ENCODE data around the gene CAP1. TPM values are rescaled to one million over a fixed set of nuclear protein-coding genes. Genes with fewer than 3 reads are reported as not detected.
A peak's percentile ranks its signal among the peaks of the same experiment; 100 is the strongest.

Gene CAP1
- total RNA-seq (100 to 1,000 TPM in 2 of 10 donors, 10 to 100 TPM in 8; 46.4 to 157 (median 55.8) TPM), polyA plus RNA-seq (10 to 100 TPM; 25.2 to 93.5 TPM)
- long read RNA-seq, donor 1, transcript CAP1-202 (13 exons, 1,496 nt), result minor isoform, 7 of 66 reads
- long read RNA-seq, donor 1, transcript CAP1-203 (13 exons, 3,105 nt), result minor isoform, 12 of 66 reads
- long read RNA-seq, donor 1, transcript CAP1-206 (13 exons, 2,217 nt), result major isoform, 19 of 66 reads
- long read RNA-seq, donor 1, partial matches to known transcripts, result 5 of 66 reads
- long read RNA-seq, donor 1, other reads (novel, unspliced or antisense), result 16 of 66 reads
- long read RNA-seq, donor 2, transcript CAP1-206 (13 exons, 2,217 nt), result major isoform, 24 of 70 reads
- long read RNA-seq, donor 2, transcript CAP1-203 (13 exons, 3,105 nt), result minor isoform, 17 of 70 reads
- long read RNA-seq, donor 2, partial matches to known transcripts, result 6 of 70 reads
- long read RNA-seq, donor 2, other reads (novel, unspliced or antisense), result 16 of 70 reads
- long read RNA-seq, donor 3, transcript CAP1-202 (13 exons, 1,496 nt), result minor isoform, 30 of 284 reads
- long read RNA-seq, donor 3, transcript CAP1-203 (13 exons, 3,105 nt), result minor isoform, 40 of 284 reads
- long read RNA-seq, donor 3, transcript CAP1-206 (13 exons, 2,217 nt), result major isoform, 95 of 284 reads
- long read RNA-seq, donor 3, transcript CAP1-201 (13 exons, 2,592 nt), result minor isoform, 9 of 284 reads
- long read RNA-seq, donor 3, partial matches to known transcripts, result 41 of 284 reads
- long read RNA-seq, donor 3, other reads (novel, unspliced or antisense), result 63 of 284 reads

- ATAC-seq (peak; percentile 94 to 97 (median 96)), DNase-seq (peak; percentile 99 to 100)
- 0% methylated on average over 65 of the region's 65 CpGs for WGBS, 2 donors
- Histone ChIP-seq H3K27me3 (no peaks in the 10 kb centered on the region), H3K9me3 (no peaks in the 10 kb centered on the region), H3K27ac (peak within 1 kb of the TSS; percentile 97 to 100 (median 100)), H3K36me3 (peaks cover 0 to 34% (median 0%) of the 10 kb centered on the region in 9 donors), H3K4me1 (peaks cover 6 to 85% (median 75%) of the 10 kb centered on the region in 9 donors), H3K4me3 (peak within 1 kb of the TSS; percentile 64 to 99 (median 91))
- TF ChIP-seq CTCF (IDR thresholded peaks at IDR 0.05), result no peak
- intact Hi-C loops (cut with DNase I), result loop anchor here in 1 of 10 donors (2.0 kb wide), 1 partner anchor 18 kb away; no protein-coding TSS in a partner anchor
Measured at GRCh38 chr1:40040511-40041465, at the start of gene CAP1. Gene CAP1 (plus strand): TSS chr1:40040729. CDS start chr1:40059347, 18,618 bp downstream.

- no peak for ATAC-seq
- H3K27me3 ChIP-seq, result no peaks in the 10 kb centered on the region
- no peaks in the 10 kb centered on the region for H3K36me3 ChIP-seq
- peaks cover 0 to 15% (median 0%) of the 10 kb centered on the region in 9 donors for H3K4me1 ChIP-seq
- no peak for DNase-seq
- no peaks in the 10 kb centered on the region for H3K9me3 ChIP-seq
- intact Hi-C loops (cut with DNase I), result no loop called here
- TF ChIP-seq CTCF (IDR thresholded peaks at IDR 0.05), result no peak
- no peak overlapping the region for H3K27ac ChIP-seq
- no peak overlapping the region for H3K4me3 ChIP-seq
- WGBS, 2 donors, result 79 to 81% methylated on average over 2 of the region's 2 CpGs
Measured at GRCh38 chr1:39992234-39992633, 48.3 kb upstream of the CAP1 start.

- DNase-seq (no peak), ATAC-seq (no peak)
- Histone ChIP-seq H3K27ac (no peak overlapping the region), H3K9me3 (no peaks in the 10 kb centered on the region), H3K27me3 (no peaks in the 10 kb centered on the region), H3K4me1 (peaks cover 0 to 15% (median 0%) of the 10 kb centered on the region in 9 donors), H3K4me3 (no peak overlapping the region), H3K36me3 (no peaks in the 10 kb centered on the region)
- WGBS, 2 donors, result 96 to 97% methylated on average over 5 of the region's 5 CpGs
- no peak for TF ChIP-seq CTCF (IDR thresholded peaks at IDR 0.05)
- intact Hi-C loops (cut with DNase I), result no loop called here
Measured at GRCh38 chr1:39992888-39993287, 47.6 kb upstream of the CAP1 start.
